Right atrium auricular region (tissue), 2 donors: ENCODE measurements around the gene CC2D2A. TPM values are rescaled to one million over a fixed set of nuclear protein-coding genes. Genes with fewer than 3 reads are reported as not detected.

Source experiments
- DNase-seq: peaks from one replicate; pipeline ENCODE4 v3.0.0-alpha.2; 2019; ENCODE audit warnings: low spot score
- H3K27ac ChIP-seq, 2 donors: fragments of 200-600 bp; sonication (generic); 1 replicate in 1 of 2; 2 replicates in 1 of 2; pipeline ENCODE4 v1.5.1; 2016 to 2019
- H3K27me3 ChIP-seq, 2 donors: fragments of 200-600 bp; sonication (generic); one replicate each; pipeline versions ENCODE4 v1.5.1 to v1.6.0; 2017 to 2019
- H3K36me3 ChIP-seq: fragments of 200-600 bp; sonication (generic); one replicate; pipeline ENCODE4 v1.5.1; 2016
- H3K4me1 ChIP-seq, 2 donors: fragments of 200-600 bp; sonication (generic); one replicate each; pipeline versions ENCODE4 v1.5.1 to v1.6.0; 2017 to 2019
- H3K4me3 ChIP-seq, 2 donors: fragments of 200-600 bp; sonication (generic); 1 replicate in 1 of 2; 2 replicates in 1 of 2; pipeline ENCODE4 v1.5.1; 2017 to 2019; ENCODE audit warnings: mild to moderate bottlenecking in 1 of 2, moderate library complexity in 1 of 2
- H3K9me3 ChIP-seq, 2 donors: fragments of 200-600 bp; sonication (generic); one replicate each; pipeline ENCODE4 v1.5.1; 2019
- total RNA-seq, 2 donors: library from RNA; depleted of rRNA; stranded (reverse); fragments of >200 nt; gene quantifications; one replicate each; pipeline ENCODE4 v1.1.0, GENCODE V29; 2016
- TF ChIP-seq, protein P1 (sequence below), 2 donors: fragments of 200-600 bp; sonication (generic); IDR thresholded peaks; one replicate each; pipeline ENCODE4 v1.5.1; 2019; ENCODE audit warnings: antibody characterized with exemption in 2 of 2

Gene CC2D2A
- total RNA-seq, 2 donors from 2014 or later = 6.1 to 8.0 TPM

DNA sequence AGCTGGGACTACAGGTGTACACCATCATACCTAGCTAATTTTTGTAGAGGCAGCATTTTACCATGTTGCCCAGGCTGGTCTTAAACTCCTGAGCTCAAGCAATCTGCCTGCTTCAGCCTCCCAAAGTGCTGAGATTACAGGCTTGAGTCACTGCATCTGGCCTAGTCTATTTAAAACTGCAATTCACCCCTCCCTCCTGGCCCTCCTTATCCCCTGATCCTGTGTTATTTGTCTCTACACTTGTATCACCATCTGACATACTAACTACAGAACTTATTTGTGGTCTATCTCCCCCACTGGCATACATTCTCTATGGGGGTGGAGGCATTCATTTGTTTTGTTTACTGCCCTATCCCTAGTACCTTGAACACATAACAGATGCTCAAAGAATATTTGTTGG, 23.7 kb downstream of the CC2D2A start:
- TF ChIP-seq, protein P1, sequence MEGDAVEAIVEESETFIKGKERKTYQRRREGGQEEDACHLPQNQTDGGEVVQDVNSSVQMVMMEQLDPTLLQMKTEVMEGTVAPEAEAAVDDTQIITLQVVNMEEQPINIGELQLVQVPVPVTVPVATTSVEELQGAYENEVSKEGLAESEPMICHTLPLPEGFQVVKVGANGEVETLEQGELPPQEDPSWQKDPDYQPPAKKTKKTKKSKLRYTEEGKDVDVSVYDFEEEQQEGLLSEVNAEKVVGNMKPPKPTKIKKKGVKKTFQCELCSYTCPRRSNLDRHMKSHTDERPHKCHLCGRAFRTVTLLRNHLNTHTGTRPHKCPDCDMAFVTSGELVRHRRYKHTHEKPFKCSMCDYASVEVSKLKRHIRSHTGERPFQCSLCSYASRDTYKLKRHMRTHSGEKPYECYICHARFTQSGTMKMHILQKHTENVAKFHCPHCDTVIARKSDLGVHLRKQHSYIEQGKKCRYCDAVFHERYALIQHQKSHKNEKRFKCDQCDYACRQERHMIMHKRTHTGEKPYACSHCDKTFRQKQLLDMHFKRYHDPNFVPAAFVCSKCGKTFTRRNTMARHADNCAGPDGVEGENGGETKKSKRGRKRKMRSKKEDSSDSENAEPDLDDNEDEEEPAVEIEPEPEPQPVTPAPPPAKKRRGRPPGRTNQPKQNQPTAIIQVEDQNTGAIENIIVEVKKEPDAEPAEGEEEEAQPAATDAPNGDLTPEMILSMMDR (IDR thresholded peaks at IDR 0.05) = no peak
- Histone ChIP-seq H3K4me3 (no peak overlapping the region), H3K9me3 (peaks cover 2 to 8% of the 10 kb centered on the region in 2 donors), H3K4me1 (peaks cover 0 to 10% of the 10 kb centered on the region in 2 donors), H3K27ac (no peak overlapping the region), H3K27me3 (no peaks in the 10 kb centered on the region), H3K36me3 (no peaks in the 10 kb centered on the region)
- DNase-seq = no peak

DNA sequence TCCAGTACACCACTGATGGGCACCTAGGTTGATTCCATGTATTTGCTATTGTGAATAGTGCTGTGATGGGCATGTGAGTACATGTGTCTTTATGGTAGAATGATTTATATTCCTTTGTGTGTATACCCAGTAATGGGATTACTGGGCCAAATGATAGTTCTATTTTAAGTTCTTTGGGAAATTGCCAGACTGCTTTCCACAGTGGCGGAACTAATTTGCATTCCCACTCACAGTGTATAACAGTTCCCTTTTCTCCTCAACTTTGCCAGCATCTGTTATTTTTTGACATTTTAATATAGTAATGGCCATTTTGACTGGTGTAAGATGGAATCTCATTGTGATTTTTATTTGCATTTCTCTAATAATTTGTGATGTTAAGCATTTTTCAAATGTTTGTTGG, 25.9 kb downstream of the CC2D2A start:
- no peak overlapping the region for H3K4me3 ChIP-seq
- DNase-seq = no peak
- peaks cover 0 to 10% of the 10 kb centered on the region in 2 donors for H3K4me1 ChIP-seq
- H3K36me3 ChIP-seq = no peaks in the 10 kb centered on the region
- peaks cover 0 to 6% of the 10 kb centered on the region in 2 donors for H3K9me3 ChIP-seq
- H3K27ac ChIP-seq = no peak overlapping the region
- H3K27me3 ChIP-seq = no peaks in the 10 kb centered on the region
- TF ChIP-seq, protein P1 (IDR thresholded peaks at IDR 0.05) = no peak

DNA sequence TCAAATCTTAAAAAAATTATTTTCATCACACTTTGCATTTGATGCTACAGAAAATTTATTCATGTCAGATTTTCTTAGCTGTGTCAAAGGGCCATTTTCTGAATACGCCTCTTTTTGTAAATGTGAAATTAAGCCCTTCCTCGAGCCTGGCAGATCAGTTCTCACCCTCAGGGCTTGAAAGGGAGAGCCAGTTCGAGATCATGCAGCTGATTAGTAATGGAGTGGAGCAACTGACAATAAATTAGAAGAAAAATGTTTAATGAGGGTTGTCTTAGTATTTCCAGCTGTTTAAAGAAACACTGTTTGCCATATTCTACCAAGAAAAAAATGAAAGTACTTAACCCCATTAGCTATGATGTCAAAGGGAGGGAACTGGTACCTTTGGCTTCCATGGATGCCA, 28.7 kb downstream of the CC2D2A start:
- no peak overlapping the region for H3K4me3 ChIP-seq
- peaks cover 0 to 6% of the 10 kb centered on the region in 2 donors for H3K9me3 ChIP-seq
- peaks cover 0 to 8% of the 10 kb centered on the region in 2 donors for H3K4me1 ChIP-seq
- DNase-seq = no peak
- H3K36me3 ChIP-seq = no peaks in the 10 kb centered on the region
- no peak overlapping the region for H3K27ac ChIP-seq
- no peaks in the 10 kb centered on the region for H3K27me3 ChIP-seq
- TF ChIP-seq, protein P1 (IDR thresholded peaks at IDR 0.05) = no peak

DNA sequence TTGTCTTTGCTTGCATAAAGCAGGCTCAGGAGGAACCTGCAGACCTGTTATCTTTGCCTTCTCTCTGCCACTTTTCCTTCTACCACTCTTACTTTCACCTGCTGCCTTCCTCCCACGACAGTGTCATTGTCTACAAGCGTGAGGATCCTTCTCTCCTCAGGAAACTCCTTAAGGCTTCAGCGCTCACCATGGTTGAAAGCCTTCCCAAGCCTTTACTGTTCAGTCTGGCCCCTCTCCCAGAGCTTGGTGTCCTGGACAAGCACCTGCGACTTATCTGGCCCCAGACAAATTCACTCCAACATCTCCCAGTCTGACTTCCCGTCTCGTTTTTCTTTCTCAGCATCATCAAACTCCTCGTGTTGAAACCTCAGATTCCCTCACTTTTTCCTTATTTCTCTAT, 31.0 kb downstream of the CC2D2A start:
- no peak overlapping the region for H3K27ac ChIP-seq
- H3K36me3 ChIP-seq = no peaks in the 10 kb centered on the region
- no peaks in the 10 kb centered on the region for H3K27me3 ChIP-seq
- H3K4me1 ChIP-seq = peaks cover 0 to 2% of the 10 kb centered on the region in 2 donors
- H3K9me3 ChIP-seq = peaks cover 0 to 6% of the 10 kb centered on the region in 2 donors
- DNase-seq = no peak
- no peak overlapping the region for H3K4me3 ChIP-seq
- TF ChIP-seq, protein P1 (IDR thresholded peaks at IDR 0.05) = no peak

DNA sequence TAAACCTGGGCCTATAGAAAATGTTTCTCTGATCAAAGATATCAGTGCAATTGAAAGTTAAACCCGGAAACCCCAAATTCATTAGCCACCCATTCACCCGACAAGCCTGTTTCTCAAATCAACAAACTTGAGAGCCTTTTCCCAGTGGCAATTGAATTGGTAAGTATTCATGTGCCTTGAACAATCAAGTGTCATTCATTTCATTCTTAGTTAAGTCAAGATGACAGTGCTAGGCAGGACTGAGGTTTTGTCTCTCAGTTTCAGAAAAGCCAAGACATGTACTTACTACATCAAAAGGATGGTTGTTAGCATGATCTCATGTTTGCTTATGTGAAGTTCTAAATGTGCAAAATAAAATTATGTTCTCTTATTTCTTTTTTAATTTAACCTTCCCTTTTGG, 32.3 kb downstream of the CC2D2A start:
- H3K9me3 ChIP-seq = peaks cover 0 to 3% of the 10 kb centered on the region in 2 donors
- H3K27me3 ChIP-seq = no peaks in the 10 kb centered on the region
- H3K27ac ChIP-seq = no peak overlapping the region
- DNase-seq = no peak
- no peaks in the 10 kb centered on the region for H3K36me3 ChIP-seq
- TF ChIP-seq, protein P1 (IDR thresholded peaks at IDR 0.05) = no peak
- no peaks in the 10 kb centered on the region for H3K4me1 ChIP-seq
- H3K4me3 ChIP-seq = no peak overlapping the region

DNA sequence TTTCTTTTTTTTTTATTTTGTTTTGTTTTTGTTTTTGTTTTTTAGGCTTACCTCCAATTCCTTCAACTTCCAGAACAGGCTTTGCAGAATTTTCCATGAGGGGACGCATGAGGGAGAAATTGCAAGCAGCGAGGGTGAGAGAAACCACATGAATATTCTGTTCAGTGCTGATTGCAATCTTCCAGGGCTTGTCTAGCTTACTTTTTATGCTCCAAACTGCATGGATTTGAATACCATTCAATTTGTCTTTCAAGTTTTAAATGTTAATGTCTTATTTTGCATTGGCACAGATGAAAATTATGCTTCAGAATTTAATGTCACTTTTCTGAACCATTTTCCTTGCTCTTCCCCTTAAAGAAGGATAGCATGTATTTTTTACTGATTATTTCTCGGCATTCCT, 32.7 kb downstream of the CC2D2A start:
- no peak overlapping the region for H3K4me3 ChIP-seq
- no peak for DNase-seq
- no peaks in the 10 kb centered on the region for H3K4me1 ChIP-seq
- H3K9me3 ChIP-seq = no peaks in the 10 kb centered on the region
- no peaks in the 10 kb centered on the region for H3K36me3 ChIP-seq
- H3K27me3 ChIP-seq = no peaks in the 10 kb centered on the region
- H3K27ac ChIP-seq = no peak overlapping the region
- TF ChIP-seq, protein P1 (IDR thresholded peaks at IDR 0.05) = no peak
